ENCODE data around the gene NAIF1. TPM values are rescaled to one million over a fixed set of nuclear protein-coding genes. Genes with fewer than 3 reads are reported as not detected.

NAIF1 gene
- total and polyA plus RNA-seq, 5 donors from 2014 or later = 7.8 to 16.8 (median 12.9) TPM

DNA sequence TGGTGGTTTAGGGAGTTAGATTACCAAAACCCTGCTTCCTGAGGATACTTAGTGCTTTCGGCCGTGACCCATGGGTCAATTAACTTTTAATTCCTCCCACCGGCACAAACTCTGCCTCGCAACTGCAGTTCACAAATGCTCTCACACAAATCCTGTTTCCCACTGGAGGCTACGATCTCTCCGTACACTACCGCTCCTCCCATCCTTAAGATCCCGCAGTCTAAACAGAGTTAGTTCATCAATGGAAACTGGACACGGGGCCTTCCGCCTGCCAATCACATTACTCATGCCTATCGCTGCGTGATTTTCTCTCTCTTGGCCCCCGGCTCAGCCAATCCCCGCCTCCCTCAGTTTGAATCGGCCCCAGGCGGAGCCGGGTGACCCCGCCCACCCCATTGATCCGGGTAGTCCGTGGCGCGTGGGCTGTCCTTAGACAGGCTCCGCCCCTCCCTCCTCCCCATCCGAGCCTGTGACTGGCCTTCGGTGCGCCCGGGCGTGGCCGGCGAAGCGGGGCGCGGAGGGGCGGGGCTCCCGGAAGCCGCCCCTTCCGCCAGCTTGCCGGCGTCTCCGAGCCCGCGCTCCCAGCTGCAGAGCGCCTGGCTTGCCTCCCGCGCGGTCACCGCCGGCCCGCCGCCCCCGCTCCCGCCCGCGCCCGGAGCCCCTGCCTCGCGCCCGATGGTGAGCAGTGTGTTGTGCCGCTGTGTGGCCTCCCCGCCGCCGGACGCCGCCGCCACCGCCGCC lies 695 bp upstream of the NAIF1 start, which contains the start of gene SLC25A25:
Gene SLC25A25, plus strand, starts transcription at position 588 of the 741 bp plus-strand sequence. Its CDS starts 88 bp downstream, at position 676.
- peak; percentile 99 to 100 (median 100) for DNase-seq
- H3K36me3 Mint-ChIP-seq = peaks cover 5% of the 10 kb centered on the region
- H3K36me3 ChIP-seq (ENCODE audit: control insufficient read depth, insufficient read depth, low read length) = peaks cover 5% of the 10 kb centered on the region
- H3K9me3 ChIP-seq (ENCODE audit: control insufficient read depth in 2 of 2, low read length in 2 of 2) = no peaks in the 10 kb centered on the region
- peak within 1 kb of the TSS; percentile 63 to 93 (median 91) for H3K27ac Mint-ChIP-seq
- H3K4me1 ChIP-seq (ENCODE audit: control insufficient read depth, insufficient read depth, low read length, poor library complexity, severe bottlenecking) = peaks cover 73% of the 10 kb centered on the region
- peak; percentile 83 to 84 for ATAC-seq (ENCODE audit: low read depth in 2 of 2)
- H3K4me1 Mint-ChIP-seq = peaks cover 11 to 71% (median 32%) of the 10 kb centered on the region in 4 donors
- H3K4me3 Mint-ChIP-seq = peak within 1 kb of the TSS; percentile 92 to 96 (median 95)
- H3K27ac ChIP-seq (ENCODE audit: insufficient read depth, low read length, poor library complexity, severe bottlenecking) = peak within 1 kb of the TSS; percentile 99
- H3K27me3 ChIP-seq (ENCODE audit: control insufficient read depth, insufficient read depth, low read length) = no peaks in the 10 kb centered on the region
- H3K9me3 Mint-ChIP-seq = no peaks in the 10 kb centered on the region
- H3K4me3 ChIP-seq (ENCODE audit: low read depth, low read length) = peak within 1 kb of the TSS; percentile 100
- no peaks in the 10 kb centered on the region for H3K27me3 Mint-ChIP-seq

GRCh38 chr9:128065907-128066712 lies 1.0 kb downstream of the NAIF1 start:
- peak overlapping the region; percentile 73 to 84 (median 81) for H3K4me3 Mint-ChIP-seq
- H3K27me3 ChIP-seq (ENCODE audit: control insufficient read depth, insufficient read depth, low read length) = no peaks in the 10 kb centered on the region
- H3K4me1 Mint-ChIP-seq = peaks cover 3 to 71% (median 30%) of the 10 kb centered on the region in 4 donors
- no peak for ATAC-seq (ENCODE audit: low read depth in 2 of 2)
- peak overlapping the region; percentile 64 for H3K4me3 ChIP-seq (ENCODE audit: low read depth, low read length)
- H3K36me3 ChIP-seq (ENCODE audit: control insufficient read depth, insufficient read depth, low read length) = peaks cover 9% of the 10 kb centered on the region
- no peaks in the 10 kb centered on the region for H3K9me3 ChIP-seq (ENCODE audit: control insufficient read depth in 2 of 2, low read length in 2 of 2)
- H3K9me3 Mint-ChIP-seq = no peaks in the 10 kb centered on the region
- H3K27ac ChIP-seq (ENCODE audit: insufficient read depth, low read length, poor library complexity, severe bottlenecking) = peak overlapping the region; percentile 99
- peak overlapping the region in 2 of 3 donors; percentile 90 to 97 for H3K27ac Mint-ChIP-seq
- no peak for DNase-seq
- no peaks in the 10 kb centered on the region for H3K27me3 Mint-ChIP-seq
- peaks cover 9% of the 10 kb centered on the region for H3K36me3 Mint-ChIP-seq
- peaks cover 71% of the 10 kb centered on the region for H3K4me1 ChIP-seq (ENCODE audit: control insufficient read depth, insufficient read depth, low read length, poor library complexity, severe bottlenecking)

DNA sequence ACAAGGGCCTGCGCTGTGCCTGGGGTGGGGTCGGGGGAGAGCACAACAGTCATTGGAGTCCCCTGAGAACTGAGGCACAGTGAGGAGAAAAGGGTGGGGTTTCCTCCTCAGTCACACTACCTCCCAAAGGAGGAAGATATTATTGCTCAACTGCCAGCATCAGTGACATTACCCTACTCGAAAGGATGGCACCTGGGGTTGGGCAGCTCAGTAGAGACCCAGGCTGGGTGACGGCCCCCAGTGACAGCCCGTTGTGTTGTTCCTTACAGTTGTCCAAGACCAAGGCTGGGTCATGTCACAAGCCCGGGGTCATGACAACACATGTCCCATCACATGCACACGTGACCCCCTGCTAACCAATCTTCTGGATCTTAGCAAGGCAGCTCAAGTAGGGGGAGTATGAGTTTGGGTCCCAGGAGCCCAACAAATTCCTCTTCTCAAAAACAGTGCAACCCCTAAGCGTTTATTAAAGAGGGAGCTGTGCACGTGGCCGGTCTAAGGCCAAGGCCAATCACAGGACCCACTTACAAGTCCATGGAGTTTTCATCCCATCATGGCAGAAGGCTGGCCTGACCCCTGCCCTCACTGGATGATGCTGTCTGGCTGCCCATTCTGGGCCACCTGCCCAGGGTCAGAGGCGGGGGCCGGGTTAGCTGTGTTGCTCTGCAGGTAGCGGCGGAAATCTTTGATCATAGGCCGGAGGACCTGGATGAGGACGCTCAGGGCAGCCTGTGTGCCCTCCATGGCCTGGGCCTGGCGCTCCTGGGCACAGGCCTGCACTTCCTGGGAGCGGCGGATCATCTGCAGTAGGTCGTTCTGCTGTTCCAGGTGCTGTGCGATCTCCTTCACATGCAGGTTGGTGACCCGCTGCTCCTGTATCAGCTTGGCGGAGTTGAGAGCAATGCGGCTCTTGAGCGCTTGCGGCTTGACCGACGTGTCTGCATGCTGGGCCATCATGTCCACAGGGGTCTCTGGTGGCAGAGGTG lies 4.0 kb downstream of the NAIF1 start:
- peaks cover 6 to 57% (median 23%) of the 10 kb centered on the region in 4 donors for H3K4me1 Mint-ChIP-seq
- Histone ChIP-seq H3K27me3 (ENCODE audit: control insufficient read depth, insufficient read depth, low read length) (no peaks in the 10 kb centered on the region), H3K27ac (ENCODE audit: insufficient read depth, low read length, poor library complexity, severe bottlenecking) (no peak overlapping the region), H3K36me3 (ENCODE audit: control insufficient read depth, insufficient read depth, low read length) (peaks cover 9% of the 10 kb centered on the region), H3K4me3 (ENCODE audit: low read depth, low read length) (no peak overlapping the region), H3K4me1 (ENCODE audit: control insufficient read depth, insufficient read depth, low read length, poor library complexity, severe bottlenecking) (peaks cover 57% of the 10 kb centered on the region), H3K9me3 (ENCODE audit: control insufficient read depth in 2 of 2, low read length in 2 of 2) (no peaks in the 10 kb centered on the region)
- peak overlapping the region in 2 of 3 donors; percentile 64 to 70 for H3K27ac Mint-ChIP-seq
- H3K36me3 Mint-ChIP-seq = peaks cover 9% of the 10 kb centered on the region
- ATAC-seq (ENCODE audit: low read depth in 2 of 2) (no peak), DNase-seq (peak in 1 of 3 donors; percentile 40)
- H3K4me3 Mint-ChIP-seq = peak overlapping the region in 3 of 4 donors; percentile 13 to 40 (median 26)
- no peaks in the 10 kb centered on the region for H3K27me3 Mint-ChIP-seq
- H3K9me3 Mint-ChIP-seq = no peaks in the 10 kb centered on the region

DNA sequence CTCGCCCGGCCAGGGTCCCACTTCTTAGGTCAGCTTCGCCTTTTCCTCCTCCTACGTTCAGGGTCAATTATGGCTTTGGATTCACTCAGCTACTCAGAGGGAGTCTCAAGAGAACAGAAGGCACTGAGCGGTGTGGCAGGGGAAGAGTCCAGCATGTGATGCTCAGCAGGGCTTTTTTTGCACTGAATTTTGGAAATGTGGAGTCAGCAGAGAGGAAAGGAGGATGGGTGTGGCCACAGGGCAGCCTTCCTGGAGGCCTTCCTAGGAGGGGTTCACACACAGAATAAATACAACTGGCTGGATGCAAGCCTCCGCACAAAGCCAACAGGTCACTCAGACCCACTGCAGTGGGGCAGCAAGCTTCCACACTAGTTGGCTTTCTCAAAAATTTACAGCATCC lies 4.8 kb downstream of the NAIF1 start:
- peaks cover 57% of the 10 kb centered on the region for H3K4me1 ChIP-seq (ENCODE audit: control insufficient read depth, insufficient read depth, low read length, poor library complexity, severe bottlenecking)
- no peak overlapping the region for H3K4me3 ChIP-seq (ENCODE audit: low read depth, low read length)
- peaks cover 9% of the 10 kb centered on the region for H3K36me3 ChIP-seq (ENCODE audit: control insufficient read depth, insufficient read depth, low read length)
- no peaks in the 10 kb centered on the region for H3K9me3 ChIP-seq (ENCODE audit: control insufficient read depth in 2 of 2, low read length in 2 of 2)
- Mint-ChIP-seq H3K27me3 (no peaks in the 10 kb centered on the region), H3K4me1 (peaks cover 6 to 57% (median 23%) of the 10 kb centered on the region in 4 donors), H3K4me3 (peak overlapping the region in 3 of 4 donors; percentile 2 to 76 (median 66)), H3K36me3 (peaks cover 9% of the 10 kb centered on the region), H3K27ac (peak overlapping the region; percentile 70 to 86 (median 70)), H3K9me3 (no peaks in the 10 kb centered on the region)
- no peak for DNase-seq
- H3K27ac ChIP-seq (ENCODE audit: insufficient read depth, low read length, poor library complexity, severe bottlenecking) = no peak overlapping the region
- ATAC-seq (ENCODE audit: low read depth in 2 of 2) = no peak
- no peaks in the 10 kb centered on the region for H3K27me3 ChIP-seq (ENCODE audit: control insufficient read depth, insufficient read depth, low read length)

- peaks cover 6 to 56% (median 23%) of the 10 kb centered on the region in 4 donors for H3K4me1 Mint-ChIP-seq
- Histone ChIP-seq H3K4me3 (ENCODE audit: low read depth, low read length) (peak overlapping the region; percentile 6), H3K4me1 (ENCODE audit: control insufficient read depth, insufficient read depth, low read length, poor library complexity, severe bottlenecking) (peaks cover 51% of the 10 kb centered on the region)
These were observed 5.7 kb downstream of the NAIF1 start for GRCh38 chr9:128061275-128061960.

GRCh38 chr9:128059365-128059983 lies 7.6 kb downstream of the NAIF1 start:
- no peak for ATAC-seq (ENCODE audit: low read depth in 2 of 2)
- Mint-ChIP-seq H3K27me3 (no peaks in the 10 kb centered on the region), H3K36me3 (peaks cover 9% of the 10 kb centered on the region), H3K27ac (no peak overlapping the region), H3K4me1 (peaks cover 6 to 36% (median 13%) of the 10 kb centered on the region in 4 donors), H3K9me3 (no peaks in the 10 kb centered on the region), H3K4me3 (no peak overlapping the region)
- Histone ChIP-seq H3K4me3 (ENCODE audit: low read depth, low read length) (no peak overlapping the region), H3K9me3 (ENCODE audit: control insufficient read depth in 2 of 2, low read length in 2 of 2) (no peaks in the 10 kb centered on the region), H3K27ac (ENCODE audit: insufficient read depth, low read length, poor library complexity, severe bottlenecking) (no peak overlapping the region), H3K36me3 (ENCODE audit: control insufficient read depth, insufficient read depth, low read length) (peaks cover 9% of the 10 kb centered on the region), H3K27me3 (ENCODE audit: control insufficient read depth, insufficient read depth, low read length) (no peaks in the 10 kb centered on the region), H3K4me1 (ENCODE audit: control insufficient read depth, insufficient read depth, low read length, poor library complexity, severe bottlenecking) (peaks cover 32% of the 10 kb centered on the region)
- no peak for DNase-seq

More at GRCh38 chr9:128061275-128061960, 5.7 kb downstream of the NAIF1 start:
- peaks cover 9% of the 10 kb centered on the region for H3K36me3 Mint-ChIP-seq
- H3K4me3 Mint-ChIP-seq = peak overlapping the region; percentile 44 to 76 (median 71)
- H3K36me3 ChIP-seq (ENCODE audit: control insufficient read depth, insufficient read depth, low read length) = peaks cover 9% of the 10 kb centered on the region
- no peaks in the 10 kb centered on the region for H3K27me3 ChIP-seq (ENCODE audit: control insufficient read depth, insufficient read depth, low read length)
- peak overlapping the region; percentile 42 for H3K27ac ChIP-seq (ENCODE audit: insufficient read depth, low read length, poor library complexity, severe bottlenecking)
- H3K9me3 ChIP-seq (ENCODE audit: control insufficient read depth in 2 of 2, low read length in 2 of 2) = no peaks in the 10 kb centered on the region
- H3K9me3 Mint-ChIP-seq = no peaks in the 10 kb centered on the region
- DNase-seq (peak in 1 of 3 donors; percentile 26), ATAC-seq (ENCODE audit: low read depth in 2 of 2) (peak in 1 of 2 donors; percentile 30)
- H3K27ac Mint-ChIP-seq = peak overlapping the region; percentile 70 to 92 (median 77)
- no peaks in the 10 kb centered on the region for H3K27me3 Mint-ChIP-seq
